HG02763 (cell line): ENCODE measurements around the gene KAT6B.
"Not testable (repeated sequence)": the region's sequence is repeated elsewhere in the genome, so short reads cannot be mapped to it uniquely, and the experiment has no call there.

ENCODE experiments used
- ATAC-seq: cut with Tn5 transposase; IDR thresholded peaks from one replicate; pipeline ENCODE4 v1.9.1; 2021; ENCODE audit warnings: mild to moderate bottlenecking, moderate library complexity; ENCODE audit not compliant: unreplicated experiment

KAT6B gene

GRCh38 chr10:74887614-74888284 is 61.3 kb downstream of the KAT6B start:
- no peak for ATAC-seq

GRCh38 chr10:74888962-74889661 is 62.7 kb downstream of the KAT6B start:
- ATAC-seq: no peak

GRCh38 chr10:74889662-74889998 is 63.2 kb downstream of the KAT6B start:
- no peak for ATAC-seq

- ATAC-seq: no peak
These were observed 64.1 kb downstream of the KAT6B start for GRCh38 chr10:74890460-74890859.

- ATAC-seq: no peak
These were observed 64.7 kb downstream of the KAT6B start for GRCh38 chr10:74891053-74891452.

GRCh38 chr10:74892839-74893238 is 66.4 kb downstream of the KAT6B start:
- ATAC-seq: no peak

- ATAC-seq: not testable (repeated sequence)
These were observed 66.9 kb downstream of the KAT6B start for GRCh38 chr10:74893329-74893728.

- no peak for ATAC-seq
These were observed 70.6 kb downstream of the KAT6B start for GRCh38 chr10:74896788-74897527.

- no peak for ATAC-seq
These were observed 72.0 kb downstream of the KAT6B start for GRCh38 chr10:74898201-74898976.

GRCh38 chr10:74900297-74900696 is 73.9 kb downstream of the KAT6B start:
- no peak for ATAC-seq

GRCh38 chr10:74901301-74901700 is 74.9 kb downstream of the KAT6B start:
- ATAC-seq: no peak

- ATAC-seq: no peak
These were observed 75.6 kb downstream of the KAT6B start for GRCh38 chr10:74901867-74902450.

- ATAC-seq: no peak
These were observed 77.1 kb downstream of the KAT6B start for GRCh38 chr10:74903491-74903890.

- no peak for ATAC-seq
These were observed 80.3 kb downstream of the KAT6B start for GRCh38 chr10:74906611-74907198.

- ATAC-seq: no peak
These were observed 83.3 kb downstream of the KAT6B start for GRCh38 chr10:74909670-74910069.

- ATAC-seq: no peak
These were observed 84.0 kb downstream of the KAT6B start for GRCh38 chr10:74910241-74910975.

GRCh38 chr10:74910976-74911350 is 84.6 kb downstream of the KAT6B start:
- ATAC-seq: no peak

GRCh38 chr10:74912182-74912581 is 85.8 kb downstream of the KAT6B start:
- no peak for ATAC-seq

GRCh38 chr10:74912682-74913081 is 86.3 kb downstream of the KAT6B start:
- no peak for ATAC-seq
